NCI-H2196 (cell line): ENCODE data around the gene SLIT1.
A peak's percentile ranks its signal among the peaks of the same experiment; 100 is the strongest.

ENCODE experiments used
- DNase-seq: peaks from one replicate; lab custom pipeline; 2025; ENCODE audit not compliant: unreplicated experiment; lab: John Stamatoyannopoulos, UW

The SLIT1 gene

DNA sequence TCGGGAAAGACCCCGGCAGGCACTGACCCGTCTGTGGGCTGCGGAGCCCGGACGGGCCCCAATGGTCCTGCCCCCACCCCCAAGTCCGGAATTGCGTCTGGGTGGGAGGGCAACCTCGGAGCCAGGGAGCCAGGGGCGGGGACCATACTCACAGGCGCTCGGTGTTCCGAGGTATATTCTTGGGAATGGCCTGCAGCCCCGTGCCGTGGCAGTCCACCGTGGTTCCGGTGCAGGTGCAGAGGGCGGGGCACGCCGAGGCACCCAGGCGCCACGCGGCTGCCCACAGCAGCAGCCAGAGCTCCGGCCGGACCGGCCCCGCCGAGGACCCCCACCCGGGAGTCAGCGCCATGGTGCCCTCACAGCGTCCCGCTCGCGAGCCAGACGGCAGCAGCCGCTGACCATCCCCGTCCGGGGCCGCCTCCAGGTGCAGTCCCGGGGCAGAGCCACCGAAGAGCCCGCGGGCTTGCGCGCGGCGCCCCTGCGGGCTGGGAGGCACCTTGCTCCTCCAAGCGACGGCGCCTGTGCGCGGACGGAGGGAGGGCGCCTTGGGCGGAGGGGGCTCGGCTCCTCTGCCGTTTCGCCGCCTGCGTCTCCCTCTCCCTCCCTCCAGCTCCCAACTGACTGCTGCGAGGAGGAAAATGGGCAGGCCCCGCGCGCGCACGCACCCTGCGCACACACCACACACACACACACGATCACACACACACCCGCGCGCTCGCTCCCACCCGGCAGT, at the start of gene SLIT1:
SLIT1 (minus strand) TSS at position 634 of the 733 bp plus-strand sequence; CDS start at position 349, 285 bp downstream.
- peak; percentile 9 for DNase-seq

- no peak for DNase-seq
Observed at GRCh38 chr10:97235353-97235752, 49.6 kb upstream of the SLIT1 start.

GRCh38 chr10:97234400-97234799, 48.6 kb upstream of the SLIT1 start:
- peak; percentile 35 for DNase-seq

GRCh38 chr10:97230146-97230545, 44.4 kb upstream of the SLIT1 start:
- DNase-seq, result no peak

- no peak for DNase-seq
Observed at GRCh38 chr10:97229322-97230015, 43.7 kb upstream of the SLIT1 start.

- DNase-seq, result no peak
Observed at GRCh38 chr10:97228775-97229157, 43.0 kb upstream of the SLIT1 start.

DNA sequence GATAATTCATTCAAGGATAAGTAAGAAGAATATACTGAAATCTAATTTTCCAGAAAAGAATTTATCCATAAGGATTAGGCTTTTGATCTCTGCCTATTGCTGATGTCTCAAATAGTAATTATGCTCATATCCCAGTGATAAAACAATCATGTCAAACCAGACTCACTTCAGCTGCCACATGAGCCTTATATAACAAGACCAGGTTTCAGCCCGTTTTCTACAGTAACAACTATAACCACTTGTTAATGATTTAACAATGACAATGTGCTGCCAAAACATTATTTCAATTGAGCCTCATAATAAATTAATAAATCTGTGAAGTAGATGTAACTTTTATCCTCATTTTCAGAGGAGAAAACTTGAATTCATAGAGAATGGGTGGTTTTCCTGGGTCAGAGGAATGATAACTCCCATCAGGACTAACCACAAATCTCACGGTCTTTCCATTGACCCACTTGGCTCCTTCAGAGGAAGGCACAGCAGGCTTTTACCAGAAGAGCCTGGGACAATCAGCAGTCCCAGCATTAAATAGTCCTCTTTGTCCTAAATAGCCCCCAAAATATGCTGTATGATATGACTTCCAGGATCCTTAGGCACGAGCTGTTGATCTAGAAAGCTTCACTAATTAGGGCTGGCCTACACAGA, 42.5 kb upstream of the SLIT1 start:
- no peak for DNase-seq

DNA sequence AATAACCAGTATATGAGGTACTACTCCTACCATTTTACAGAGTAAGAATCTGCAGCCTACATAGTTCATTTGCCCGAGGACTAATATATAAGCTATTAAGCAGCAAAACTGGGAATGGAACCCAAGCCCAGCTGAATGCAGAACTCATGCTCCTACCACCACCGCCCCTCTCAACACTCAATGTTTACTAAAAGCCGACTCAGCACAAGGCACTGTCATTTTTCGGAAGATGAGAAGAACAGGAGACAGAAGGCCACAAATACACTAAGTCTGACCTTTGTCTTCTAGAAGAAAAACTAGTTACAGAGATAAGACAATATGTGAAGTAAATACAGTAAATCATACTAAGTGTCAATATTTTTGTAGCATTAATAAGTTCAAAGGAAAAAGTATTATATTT, 40.6 kb upstream of the SLIT1 start:
- DNase-seq, result no peak

DNA sequence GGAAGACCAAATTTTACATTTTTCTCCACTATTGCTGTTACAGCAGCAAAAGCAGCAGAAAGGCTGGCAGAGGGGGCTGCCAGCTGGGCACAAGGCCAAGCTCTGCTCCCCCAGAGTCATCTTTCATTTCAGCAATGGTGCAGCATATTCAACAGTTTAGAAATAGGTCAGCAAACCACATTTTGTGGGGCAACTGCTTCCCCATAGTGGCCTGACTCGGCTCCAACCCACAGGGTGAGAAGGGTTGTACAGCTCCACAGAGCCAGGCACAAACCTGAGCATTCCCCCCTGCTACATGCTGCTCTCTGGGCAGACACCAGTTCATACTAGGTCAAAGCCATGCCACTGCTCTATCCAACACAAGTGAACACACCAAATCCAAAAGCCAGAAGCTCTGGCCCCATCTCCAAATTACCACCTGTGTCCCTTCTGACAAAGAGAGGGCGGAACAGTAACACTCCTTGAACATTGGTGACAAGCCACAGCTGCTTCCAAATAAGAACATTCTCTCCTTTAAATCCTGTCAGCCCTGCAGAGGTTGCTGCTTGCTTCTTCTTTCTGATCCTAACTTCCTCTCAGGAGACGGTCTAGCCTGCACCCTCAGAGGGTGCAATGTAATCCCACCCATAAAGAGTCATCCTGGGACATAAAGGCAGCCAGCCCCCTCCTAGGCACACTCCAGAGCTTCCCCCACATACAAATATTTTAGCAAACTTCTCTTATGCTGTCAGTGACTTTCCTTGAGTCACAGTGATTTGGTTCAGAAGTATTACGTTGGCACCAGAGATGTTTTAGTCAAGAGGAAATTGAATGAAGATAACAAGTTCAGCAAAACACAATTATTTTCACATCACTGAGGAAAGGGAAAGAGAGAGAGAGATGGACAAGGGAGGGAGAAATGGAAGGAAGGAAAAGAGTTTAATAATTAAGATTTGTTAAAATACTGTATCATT, 39.0 kb upstream of the SLIT1 start:
- no peak for DNase-seq

- no peak for DNase-seq
Observed at GRCh38 chr10:97222326-97222961, 36.7 kb upstream of the SLIT1 start.

DNA sequence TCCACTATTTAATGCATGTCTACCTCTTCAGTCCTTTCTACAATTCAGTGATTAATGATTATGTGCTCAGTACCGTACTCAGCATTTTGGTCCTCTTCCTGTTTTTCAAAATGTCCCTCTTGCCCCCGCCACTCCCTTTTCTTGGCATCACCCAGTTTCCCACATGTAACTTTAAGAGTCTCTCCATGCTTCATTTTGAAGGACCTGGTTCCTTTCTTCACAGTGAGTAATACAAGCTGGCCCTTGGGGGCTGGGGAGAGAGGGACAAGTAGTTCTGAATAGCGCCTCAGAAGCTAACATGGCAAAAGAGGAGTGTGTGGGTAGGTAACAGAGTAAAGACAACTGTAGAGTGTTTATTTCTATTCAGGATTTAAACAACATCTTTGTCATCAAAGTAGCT, 34.6 kb upstream of the SLIT1 start:
- no peak for DNase-seq

GRCh38 chr10:97217299-97217698, 31.5 kb upstream of the SLIT1 start:
- no peak for DNase-seq

DNA sequence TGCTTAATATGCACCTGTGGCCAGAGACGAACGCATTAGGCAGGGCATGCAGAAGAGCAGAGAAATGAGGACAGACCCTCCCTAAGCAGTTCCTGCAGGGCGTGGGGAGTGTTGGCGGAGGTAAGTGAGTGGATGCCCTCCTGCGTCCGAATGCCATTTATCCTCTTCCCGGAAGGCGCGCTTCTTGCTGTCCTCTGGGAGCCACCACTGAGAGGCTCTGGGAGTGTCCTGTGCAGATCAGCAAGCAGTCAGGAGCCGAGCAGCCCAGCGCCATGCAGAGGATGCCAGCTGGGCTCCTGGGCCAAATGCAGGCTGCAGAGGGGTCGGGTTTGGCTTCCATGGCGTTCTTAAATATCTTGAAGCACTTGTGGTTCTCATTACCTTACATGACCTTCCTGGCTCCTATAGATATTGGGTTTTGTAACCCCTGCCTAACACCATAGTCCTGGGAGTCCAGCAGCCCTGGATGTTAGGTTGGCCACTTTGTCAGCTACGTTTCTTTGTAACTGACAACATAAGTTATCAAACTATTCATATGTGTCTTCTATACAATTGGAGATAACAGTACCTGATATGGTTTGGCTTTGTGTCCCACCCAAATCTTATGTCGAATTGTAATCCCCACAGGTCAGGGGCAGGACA, 30.0 kb upstream of the SLIT1 start:
- DNase-seq, result no peak

DNA sequence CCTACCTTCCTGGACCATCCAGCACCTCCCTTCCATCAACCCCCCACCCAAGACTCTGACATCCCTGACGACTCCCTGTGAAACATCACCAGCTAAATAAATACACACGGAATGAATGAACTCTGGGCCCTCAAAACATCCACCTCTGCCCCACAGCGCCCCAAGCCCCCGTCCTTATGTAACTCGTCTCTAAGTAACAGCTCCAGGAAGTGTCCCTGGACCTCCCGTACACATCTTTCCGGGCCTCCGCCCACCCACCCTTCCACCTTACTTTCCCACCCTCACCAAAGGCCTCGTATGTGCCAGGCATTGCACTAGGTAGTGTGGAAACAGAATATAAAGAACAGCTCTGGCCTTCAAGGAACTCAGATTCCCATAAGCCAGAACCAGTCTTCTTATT, 27.7 kb upstream of the SLIT1 start:
- no peak for DNase-seq

- DNase-seq, result no peak
Observed at GRCh38 chr10:97211229-97211628, 25.5 kb upstream of the SLIT1 start.

DNA sequence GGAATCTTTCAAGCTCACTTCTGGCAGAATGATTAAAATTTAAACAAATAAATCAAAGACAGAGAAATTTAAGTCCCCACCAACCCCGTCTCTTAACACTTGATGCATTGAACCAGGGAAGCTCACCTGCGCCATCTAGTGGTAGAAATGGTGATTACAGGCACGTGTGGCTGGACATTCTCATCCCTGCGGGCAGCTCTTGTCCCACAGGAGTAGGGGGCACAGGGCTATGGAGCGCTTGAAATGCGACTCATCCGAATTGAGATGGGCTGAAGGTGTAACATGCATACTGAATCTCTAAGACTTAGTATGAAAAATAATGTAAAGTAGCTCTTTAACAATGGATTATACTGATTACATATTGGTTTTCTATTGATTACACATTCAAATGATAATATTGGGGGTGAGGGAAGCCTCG, 24.8 kb upstream of the SLIT1 start:
- DNase-seq, result peak; percentile 38

DNA sequence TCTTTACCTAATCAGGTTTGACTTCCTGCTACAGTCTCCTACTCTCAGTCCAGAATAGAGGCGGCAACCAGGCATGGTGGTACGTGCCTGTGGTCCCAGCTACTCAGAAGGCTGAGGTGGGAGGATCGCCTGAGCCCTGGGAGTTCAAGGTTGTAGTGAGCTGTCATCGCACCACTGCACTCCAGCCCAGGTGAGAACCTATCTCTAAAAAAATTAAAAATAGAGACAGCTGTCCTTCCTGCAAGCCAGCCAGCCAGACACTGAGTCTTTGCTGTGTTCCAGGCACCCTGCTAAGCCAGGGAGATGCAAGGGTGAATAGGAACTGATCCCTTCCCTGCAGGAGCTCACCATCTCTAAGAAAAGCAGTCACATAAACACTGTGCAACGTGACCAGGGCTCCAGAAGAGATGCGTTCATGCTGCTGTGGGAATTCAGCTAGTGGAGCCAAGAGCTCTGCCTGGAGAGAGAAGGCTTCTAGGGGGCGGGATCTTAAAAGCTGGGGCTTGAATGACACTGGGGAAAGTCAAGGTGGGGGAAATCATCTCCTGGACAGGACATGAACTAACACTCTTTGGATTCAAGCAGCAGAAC, 22.1 kb upstream of the SLIT1 start:
- no peak for DNase-seq

DNA sequence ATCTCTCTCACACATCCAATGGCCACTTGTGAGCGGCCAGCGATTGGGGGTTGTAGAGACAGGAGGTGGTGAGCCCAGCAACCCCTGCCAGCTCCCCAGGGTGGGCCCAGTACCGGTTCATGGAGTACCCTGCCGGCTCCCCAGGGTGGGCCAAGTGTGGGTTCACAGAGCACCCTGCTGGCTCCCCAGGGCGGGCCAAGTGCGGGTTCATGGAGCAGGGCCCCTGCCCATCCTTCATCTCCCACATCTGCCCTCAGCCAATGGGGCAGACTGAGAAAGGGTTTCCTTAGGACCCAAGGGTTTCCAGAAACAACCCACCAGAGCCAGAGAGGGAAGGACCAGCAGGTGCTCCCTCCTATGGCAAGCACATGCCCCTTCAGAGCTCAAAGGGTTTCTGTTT, 21.4 kb upstream of the SLIT1 start:
- no peak for DNase-seq

- DNase-seq, result no peak
Observed at GRCh38 chr10:97204826-97205679, 19.3 kb upstream of the SLIT1 start.
